GM19193 (cell line): ENCODE measurements around the gene PIP4K2A.

Experiments used
- POLR2A ChIP-seq: IDR thresholded peaks from 4 replicates; pipeline ENCODE4 v1.6.1; 2011; ENCODE audit not compliant: insufficient read depth, insufficient read length; ENCODE audit errors: extremely low read depth

The PIP4K2A gene

GRCh38 chr10:22723783-22724182 lies 9.4 kb upstream of the PIP4K2A start:
- TF ChIP-seq POLR2A, result no peak

- TF ChIP-seq POLR2A, result no peak
These were observed 9.0 kb upstream of the PIP4K2A start for GRCh38 chr10:22723343-22723779.

GRCh38 chr10:22722626-22723169 lies 8.3 kb upstream of the PIP4K2A start:
- no peak for TF ChIP-seq POLR2A

- TF ChIP-seq POLR2A, result no peak
These were observed 6.3 kb upstream of the PIP4K2A start for GRCh38 chr10:22720667-22721066.

GRCh38 chr10:22719406-22720042 lies 5.1 kb upstream of the PIP4K2A start:
- TF ChIP-seq POLR2A, result no peak

- TF ChIP-seq POLR2A, result no peak
These were observed 3.4 kb upstream of the PIP4K2A start for GRCh38 chr10:22717728-22718127.

- no peak for TF ChIP-seq POLR2A
These were observed 2.6 kb upstream of the PIP4K2A start for GRCh38 chr10:22716943-22717342.

GRCh38 chr10:22715290-22715625 lies 880 bp upstream of the PIP4K2A start:
- no peak for TF ChIP-seq POLR2A

- no peak for TF ChIP-seq POLR2A
These were observed 412 bp downstream of the PIP4K2A start for GRCh38 chr10:22713853-22714478.

GRCh38 chr10:22712956-22713852 lies 1.2 kb downstream of the PIP4K2A start:
- peak; percentile 45 for TF ChIP-seq POLR2A

- TF ChIP-seq POLR2A, result no peak
These were observed 2.0 kb downstream of the PIP4K2A start for GRCh38 chr10:22712211-22712955.

- no peak for TF ChIP-seq POLR2A
These were observed 3.0 kb downstream of the PIP4K2A start for GRCh38 chr10:22711373-22711772.

GRCh38 chr10:22710139-22710745 lies 4.1 kb downstream of the PIP4K2A start:
- no peak for TF ChIP-seq POLR2A

GRCh38 chr10:22708772-22709171 lies 5.6 kb downstream of the PIP4K2A start:
- no peak for TF ChIP-seq POLR2A
